GM19463 (cell line): ENCODE data around the gene DDX25.
"Not testable (repeated sequence)": the region's sequence is repeated elsewhere in the genome, so short reads cannot be mapped to it uniquely, and the experiment has no call there.

Source experiments
- ATAC-seq: cut with Tn5 transposase; IDR thresholded peaks from one replicate; pipeline ENCODE4 v1.9.1; 2021; ENCODE audit warnings: mild to moderate bottlenecking, moderate library complexity; ENCODE audit not compliant: unreplicated experiment

Gene DDX25

GRCh38 chr11:125903711-125904659, at the start of gene DDX25:
Gene DDX25, plus strand, starts transcription at chr11:125904508. Its CDS starts 10 bp downstream, at chr11:125904518.
- no peak for ATAC-seq

- ATAC-seq = not testable (repeated sequence)
These were observed 46.6 kb upstream of the DDX25 start for GRCh38 chr11:125857670-125858069.

GRCh38 chr11:125862786-125863185, 41.5 kb upstream of the DDX25 start:
- ATAC-seq = not testable (repeated sequence)

- not testable (repeated sequence) for ATAC-seq
These were observed 39.0 kb upstream of the DDX25 start for GRCh38 chr11:125865354-125865753.

- no peak for ATAC-seq
These were observed 34.8 kb upstream of the DDX25 start for GRCh38 chr11:125869521-125869920.

GRCh38 chr11:125871391-125872137, 32.7 kb upstream of the DDX25 start:
- no peak for ATAC-seq

GRCh38 chr11:125872138-125872491, 32.2 kb upstream of the DDX25 start:
- ATAC-seq = no peak

GRCh38 chr11:125873881-125874555, 30.3 kb upstream of the DDX25 start:
- ATAC-seq = no peak

GRCh38 chr11:125874556-125875124, 29.7 kb upstream of the DDX25 start:
- peak; percentile 95 for ATAC-seq

GRCh38 chr11:125881291-125881690, 23.0 kb upstream of the DDX25 start:
- no peak for ATAC-seq

GRCh38 chr11:125883375-125883774, 20.9 kb upstream of the DDX25 start:
- ATAC-seq = no peak

GRCh38 chr11:125886997-125887372, 17.3 kb upstream of the DDX25 start:
- ATAC-seq = peak; percentile 13

- peak; percentile 83 for ATAC-seq
These were observed 16.7 kb upstream of the DDX25 start, which contains the start of gene HYLS1 for GRCh38 chr11:125887373-125888324. Gene HYLS1, plus strand, starts transcription at chr11:125887668. Its CDS starts 11,701 bp downstream, at chr11:125899369.

GRCh38 chr11:125890447-125891100, 13.7 kb upstream of the DDX25 start:
- no peak for ATAC-seq

- no peak for ATAC-seq
These were observed 12.2 kb upstream of the DDX25 start for GRCh38 chr11:125892071-125892470.

GRCh38 chr11:125892994-125893393, 11.3 kb upstream of the DDX25 start:
- ATAC-seq = no peak

GRCh38 chr11:125901872-125902271, 2.4 kb upstream of the DDX25 start:
- no peak for ATAC-seq

GRCh38 chr11:125902277-125902926, 1.9 kb upstream of the DDX25 start:
- ATAC-seq = no peak
